ENCODE results near the gene CHIA. TPM values are rescaled to one million over a fixed set of nuclear protein-coding genes. Genes with fewer than 3 reads are reported as not detected.

The CHIA gene
- total and polyA plus RNA-seq, 2 experiments from 2014 or later = not detected

GRCh38 chr1:111275780-111276433 lies 14.7 kb upstream of the CHIA start:
- no peaks in the 10 kb centered on the region for H3K9me3 ChIP-seq (ENCODE audit: low read depth)
- H3K27ac ChIP-seq = no peak overlapping the region
- DNase-seq (ENCODE audit: low spot score) = no peak
- H3K79me2 ChIP-seq = no peaks in the 10 kb centered on the region
- H4K20me1 ChIP-seq (ENCODE audit: insufficient read depth, poor library complexity, severe bottlenecking) = no peaks in the 10 kb centered on the region
- H3K4me2 ChIP-seq = no peak overlapping the region
- H2AFZ ChIP-seq = no peak overlapping the region
- no peaks in the 10 kb centered on the region for H3K27me3 ChIP-seq
- no peaks in the 10 kb centered on the region for H3K9me2 ChIP-seq (replicated peaks; ENCODE audit: insufficient read depth)
- TF ChIP-seq EZH2 (IDR thresholded peaks at IDR 0.05; ENCODE audit: borderline replicate concordance) (no peak), CTCF (IDR thresholded peaks at IDR 0.05; ENCODE audit: poor library complexity) (no peak), EZH2phosphoT487 (IDR thresholded peaks at IDR 0.05; ENCODE audit: low read depth, severe bottlenecking, unreplicated experiment) (no peak)
- H3K4me1 ChIP-seq (ENCODE audit: insufficient read depth) = no peaks in the 10 kb centered on the region
- no peaks in the 10 kb centered on the region for H3K36me3 ChIP-seq (replicated peaks; ENCODE audit: insufficient read depth, low read depth)
- no peak overlapping the region for H3K4me3 ChIP-seq

- Histone ChIP-seq H3K36me3 (replicated peaks; ENCODE audit: insufficient read depth, low read depth) (no peaks in the 10 kb centered on the region), H3K4me3 (no peak overlapping the region), H3K4me2 (no peak overlapping the region), H3K79me2 (no peaks in the 10 kb centered on the region), H3K4me1 (ENCODE audit: insufficient read depth) (no peaks in the 10 kb centered on the region), H3K27ac (no peak overlapping the region), H3K27me3 (no peaks in the 10 kb centered on the region), H4K20me1 (ENCODE audit: insufficient read depth, poor library complexity, severe bottlenecking) (no peaks in the 10 kb centered on the region), H3K9me2 (replicated peaks; ENCODE audit: insufficient read depth) (no peaks in the 10 kb centered on the region), H3K9me3 (ENCODE audit: low read depth) (no peaks in the 10 kb centered on the region), H2AFZ (no peak overlapping the region)
- 85% methylated on average over 4 of the region's 4 CpGs for WGBS (ENCODE audit: low lambda C conversion rate, missing lambda C conversion rate)
- no peak for DNase-seq (ENCODE audit: low spot score)
- TF ChIP-seq EZH2phosphoT487 (IDR thresholded peaks at IDR 0.05; ENCODE audit: low read depth, severe bottlenecking, unreplicated experiment) (no peak), CTCF (IDR thresholded peaks at IDR 0.05; ENCODE audit: poor library complexity) (no peak), EZH2 (IDR thresholded peaks at IDR 0.05; ENCODE audit: borderline replicate concordance) (no peak)
Observed at GRCh38 chr1:111279144-111279543, 11.5 kb upstream of the CHIA start.

GRCh38 chr1:111280267-111280666 lies 10.4 kb upstream of the CHIA start:
- H4K20me1 ChIP-seq (ENCODE audit: insufficient read depth, poor library complexity, severe bottlenecking) = no peaks in the 10 kb centered on the region
- H3K27ac ChIP-seq = no peak overlapping the region
- no peaks in the 10 kb centered on the region for H3K4me1 ChIP-seq (ENCODE audit: insufficient read depth)
- no peaks in the 10 kb centered on the region for H3K9me2 ChIP-seq (replicated peaks; ENCODE audit: insufficient read depth)
- H3K27me3 ChIP-seq = no peaks in the 10 kb centered on the region
- H3K4me2 ChIP-seq = no peak overlapping the region
- TF ChIP-seq EZH2phosphoT487 (IDR thresholded peaks at IDR 0.05; ENCODE audit: low read depth, severe bottlenecking, unreplicated experiment) = no peak
- no peak for TF ChIP-seq CTCF (IDR thresholded peaks at IDR 0.05; ENCODE audit: poor library complexity)
- no peak for TF ChIP-seq EZH2 (IDR thresholded peaks at IDR 0.05; ENCODE audit: borderline replicate concordance)
- H3K36me3 ChIP-seq (replicated peaks; ENCODE audit: insufficient read depth, low read depth) = no peaks in the 10 kb centered on the region
- no peak for DNase-seq (ENCODE audit: low spot score)
- H3K79me2 ChIP-seq = no peaks in the 10 kb centered on the region
- H3K4me3 ChIP-seq = no peak overlapping the region
- no peaks in the 10 kb centered on the region for H3K9me3 ChIP-seq (ENCODE audit: low read depth)
- no peak overlapping the region for H2AFZ ChIP-seq

GRCh38 chr1:111281411-111281810 lies 9.2 kb upstream of the CHIA start:
- H3K4me3 ChIP-seq = no peak overlapping the region
- no peak overlapping the region for H2AFZ ChIP-seq
- H3K36me3 ChIP-seq (replicated peaks; ENCODE audit: insufficient read depth, low read depth) = no peaks in the 10 kb centered on the region
- no peaks in the 10 kb centered on the region for H3K27me3 ChIP-seq
- H3K4me1 ChIP-seq (ENCODE audit: insufficient read depth) = peaks cover 5% of the 10 kb centered on the region
- H3K79me2 ChIP-seq = no peaks in the 10 kb centered on the region
- WGBS (ENCODE audit: low lambda C conversion rate, missing lambda C conversion rate) = 71% methylated on average over 5 of the region's 5 CpGs
- TF ChIP-seq CTCF (IDR thresholded peaks at IDR 0.05; ENCODE audit: poor library complexity) = no peak
- no peak for TF ChIP-seq EZH2phosphoT487 (IDR thresholded peaks at IDR 0.05; ENCODE audit: low read depth, severe bottlenecking, unreplicated experiment)
- TF ChIP-seq EZH2 (IDR thresholded peaks at IDR 0.05; ENCODE audit: borderline replicate concordance) = no peak
- no peak overlapping the region for H3K27ac ChIP-seq
- H3K4me2 ChIP-seq = no peak overlapping the region
- no peaks in the 10 kb centered on the region for H3K9me3 ChIP-seq (ENCODE audit: low read depth)
- no peak for DNase-seq (ENCODE audit: low spot score)
- H3K9me2 ChIP-seq (replicated peaks; ENCODE audit: insufficient read depth) = no peaks in the 10 kb centered on the region
- no peaks in the 10 kb centered on the region for H4K20me1 ChIP-seq (ENCODE audit: insufficient read depth, poor library complexity, severe bottlenecking)

Data from hepatocyte (in vitro differentiated cells).